Measurements from ENCODE around the gene LHFPL2. TPM values are rescaled to one million over a fixed set of nuclear protein-coding genes. Genes with fewer than 3 reads are reported as not detected.

LHFPL2 gene
- total RNA-seq, 4 donors from 2014 or later: 10.3 to 11.6 (median 10.8) TPM

- Histone ChIP-seq H3K9me3 (no peaks in the 10 kb centered on the region), H3K4me3 (no peak overlapping the region), H3K27me3 (no peaks in the 10 kb centered on the region), H3K4me1 (peaks cover 18% of the 10 kb centered on the region), H3K36me3 (no peaks in the 10 kb centered on the region), H3K27ac (no peak overlapping the region)
- TF ChIP-seq CTCF (IDR thresholded peaks at IDR 0.05) (no peak), EP300 (IDR thresholded peaks at IDR 0.05) (no peak), POLR2A (IDR thresholded peaks at IDR 0.05) (no peak)
- DNase-seq (ENCODE audit: low spot score in 2 of 2): no peak
- WGBS: 75% methylated on average over 4 of the region's 4 CpGs
Observed at GRCh38 chr5:78606241-78606640, 42.3 kb downstream of the LHFPL2 start.

GRCh38 chr5:78605611-78606010 is 43.0 kb downstream of the LHFPL2 start:
- no peaks in the 10 kb centered on the region for H3K36me3 ChIP-seq
- TF ChIP-seq POLR2A (IDR thresholded peaks at IDR 0.05) (no peak), CTCF (IDR thresholded peaks at IDR 0.05) (no peak), EP300 (IDR thresholded peaks at IDR 0.05) (no peak), POLR2AphosphoS5 (IDR thresholded peaks at IDR 0.05) (no peak)
- H3K27ac ChIP-seq: no peak overlapping the region
- 65% methylated on average over 2 of the region's 2 CpGs for WGBS
- H3K9me3 ChIP-seq: no peaks in the 10 kb centered on the region
- no peak overlapping the region for H3K4me3 ChIP-seq
- H3K27me3 ChIP-seq: no peaks in the 10 kb centered on the region
- peaks cover 13% of the 10 kb centered on the region for H3K4me1 ChIP-seq
- DNase-seq (ENCODE audit: low spot score in 2 of 2): no peak

- Histone ChIP-seq H3K4me1 (peaks cover 9% of the 10 kb centered on the region), H3K4me3 (no peak overlapping the region), H3K36me3 (no peaks in the 10 kb centered on the region), H3K9me3 (no peaks in the 10 kb centered on the region), H3K27ac (no peak overlapping the region), H3K27me3 (no peaks in the 10 kb centered on the region)
- TF ChIP-seq EP300 (IDR thresholded peaks at IDR 0.05) (no peak), CTCF (IDR thresholded peaks at IDR 0.05) (no peak), POLR2AphosphoS5 (IDR thresholded peaks at IDR 0.05) (no peak), POLR2A (IDR thresholded peaks at IDR 0.05) (no peak)
- 81% methylated on average over 4 of the region's 4 CpGs for WGBS
- DNase-seq (ENCODE audit: low spot score in 2 of 2): no peak
Observed at GRCh38 chr5:78604689-78605285, 43.8 kb downstream of the LHFPL2 start.

GRCh38 chr5:78603636-78604175 is 44.9 kb downstream of the LHFPL2 start:
- TF ChIP-seq EP300 (IDR thresholded peaks at IDR 0.05) (no peak), CTCF (IDR thresholded peaks at IDR 0.05) (no peak), POLR2AphosphoS5 (IDR thresholded peaks at IDR 0.05) (no peak), POLR2A (IDR thresholded peaks at IDR 0.05) (no peak)
- H3K27me3 ChIP-seq: no peaks in the 10 kb centered on the region
- H3K4me3 ChIP-seq: no peak overlapping the region
- no peaks in the 10 kb centered on the region for H3K36me3 ChIP-seq
- no peaks in the 10 kb centered on the region for H3K9me3 ChIP-seq
- DNase-seq (ENCODE audit: low spot score in 2 of 2): no peak
- H3K27ac ChIP-seq: no peak overlapping the region
- WGBS: 100% methylated on average over 1 of the region's 1 CpG
- H3K4me1 ChIP-seq: peaks cover 9% of the 10 kb centered on the region

- H3K4me1 ChIP-seq: peaks cover 14% of the 10 kb centered on the region
- no peak for DNase-seq (ENCODE audit: low spot score in 2 of 2)
Observed at GRCh38 chr5:78602400-78602799, 46.2 kb downstream of the LHFPL2 start.

More at GRCh38 chr5:78602400-78602799, 46.2 kb downstream of the LHFPL2 start:
- Histone ChIP-seq H3K4me3 (no peak overlapping the region), H3K36me3 (no peaks in the 10 kb centered on the region), H3K9me3 (no peaks in the 10 kb centered on the region), H3K27ac (no peak overlapping the region), H3K27me3 (no peaks in the 10 kb centered on the region)
- 81% methylated on average over 2 of the region's 2 CpGs for WGBS
- TF ChIP-seq POLR2A (IDR thresholded peaks at IDR 0.05) (no peak), EP300 (IDR thresholded peaks at IDR 0.05) (no peak), POLR2AphosphoS5 (IDR thresholded peaks at IDR 0.05) (no peak), CTCF (IDR thresholded peaks at IDR 0.05) (no peak)

All from suprapubic skin (tissue), 4 donors.